Measurements from ENCODE around the gene GLTPD2. TPM values are rescaled to one million over a fixed set of nuclear protein-coding genes. Genes with fewer than 3 reads are reported as not detected.

GLTPD2 gene
- total and polyA plus RNA-seq, 10 of the 15 experiments (the other 5 are each of a cell fraction or from before 2014, with no cell fraction given) = 0.16 to 0.34 TPM; not detected in 8

GRCh38 chr17:4806777-4807604 lies 18.2 kb downstream of the GLTPD2 start, which contains the start of gene PLD2 (continued):
- TF ChIP-seq SKIL (IDR thresholded peaks at IDR 0.05; ENCODE audit: low read depth, poor library complexity, severe bottlenecking) (no peak), HCFC1 (IDR thresholded peaks at IDR 0.05; ENCODE audit: low read length) (no peak), KAT2A (conservative IDR thresholded peaks at IDR 0.05; ENCODE audit: control insufficient read depth, low read depth, low read length) (no peak), BACH1 (IDR thresholded peaks at IDR 0.05; ENCODE audit: borderline replicate concordance) (peak; percentile 33), ZBED1 (IDR thresholded peaks at IDR 0.05; ENCODE audit: borderline replicate concordance) (no peak), MEF2A (IDR thresholded peaks at IDR 0.05; ENCODE audit: insufficient read depth, low read depth, low read length) (no peak), MEF2B (IDR thresholded peaks at IDR 0.05; ENCODE audit: partially characterized antibody, poor library complexity, severe bottlenecking) (peak; percentile 15), NRF1 (conservative IDR thresholded peaks at IDR 0.05; ENCODE audit: low read depth, low read length) (no peak), YBX1 (IDR thresholded peaks at IDR 0.05) (no peak), KDM1A (IDR thresholded peaks at IDR 0.05; ENCODE audit: borderline replicate concordance) (no peak), NR2F1 (conservative IDR thresholded peaks at IDR 0.05) (peak; percentile 29; the same call in 1 of the 2 replicates), TBL1XR1 (IDR thresholded peaks at IDR 0.05; ENCODE audit: low read depth, low read length) (no peak), RCOR1 (conservative IDR thresholded peaks at IDR 0.05; ENCODE audit: low read depth, low read length) (no peak), CBX3 (IDR thresholded peaks at IDR 0.05; ENCODE audit: borderline replicate concordance, low read depth) (no peak), CHD2 (IDR thresholded peaks at IDR 0.05; ENCODE audit: borderline replicate concordance, low read depth, low read length) (peak; percentile 75; the same call in 1 of the 2 replicates), HDGF (IDR thresholded peaks at IDR 0.05) (no peak), CBFB (IDR thresholded peaks at IDR 0.05; ENCODE audit: low read depth) (no peak), RAD51 (IDR thresholded peaks at IDR 0.05) (no peak), HSF1 (IDR thresholded peaks at IDR 0.05; ENCODE audit: low read depth, low read length) (no peak), ZNF687 (IDR thresholded peaks at IDR 0.05) (0 out of 2 replicates have a peak, but pooled peaks have one; percentile 29), NR2C1 (IDR thresholded peaks at IDR 0.05) (no peak), MLLT1 (IDR thresholded peaks at IDR 0.05) (no peak)
